ENCODE results near the gene SLC46A3.

DNA sequence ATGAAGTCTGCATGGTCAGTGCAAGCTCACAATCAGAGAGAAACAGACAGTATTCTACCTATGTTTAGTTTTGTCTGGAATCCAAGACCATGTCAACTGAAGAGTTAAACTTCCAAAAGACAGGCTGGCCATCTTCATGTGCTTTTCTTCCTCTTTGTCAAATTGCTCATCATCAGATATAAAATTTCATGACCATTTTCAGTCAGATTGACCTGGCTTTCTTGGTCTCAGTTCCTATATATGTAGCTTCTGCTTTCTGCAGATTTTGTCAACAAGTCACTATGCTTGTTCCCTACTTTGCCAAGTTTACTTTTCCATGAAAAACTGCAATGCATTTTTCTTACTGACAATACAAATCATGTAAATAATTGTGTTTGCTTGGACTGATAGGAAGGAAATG is 13.9 kb downstream of the SLC46A3 start:
- TF ChIP-seq CTCF (IDR thresholded peaks at IDR 0.05) (no peak), POLR2A (IDR thresholded peaks at IDR 0.05; ENCODE audit: low read depth) (no peak), EP300 (IDR thresholded peaks at IDR 0.05) (no peak)

All from esophagus muscularis mucosa (tissue), 4 donors.